Panc1 (cell line): Measurements from ENCODE around the gene S100P.

ENCODE experiments used
- CTCF ChIP-seq: fragments of 450-650 bp; IDR thresholded peaks from 2 replicates; pipeline ENCODE4 v1.5.1; 2017; ENCODE audit warnings: mild to moderate bottlenecking
- POLR2AphosphoS5 ChIP-seq: IDR thresholded peaks from 2 replicates; pipeline ENCODE4 v1.6.1; 2012; ENCODE audit warnings: mild to moderate bottlenecking, low read depth, low read length, moderate library complexity
- REST ChIP-seq, 2 experiments: IDR thresholded peaks; 2 replicates each; pipeline ENCODE4 v1.6.1; 2011 to 2012; ENCODE audit warnings: low read depth in 2 of 2, control low read depth in 1 of 2, low read length in 1 of 2, mild to moderate bottlenecking in 1 of 2, moderate library complexity in 1 of 2; ENCODE audit not compliant: insufficient read depth in 1 of 2
- TCF7L2 ChIP-seq: IDR thresholded peaks from 2 replicates; pipeline ENCODE4 v1.6.1; 2011; ENCODE audit warnings: mild to moderate bottlenecking, low read depth, low read length, inconsistent platforms

GRCh38 chr4:6644792-6645530 is 48.7 kb upstream of the S100P start:
- no peak for TF ChIP-seq CTCF
- no peak for TF ChIP-seq REST (IDR thresholded peaks at IDR 0.05; ENCODE audit: insufficient read depth in 1 of 2, low read depth in 2 of 2, low read length in 1 of 2)
- no peak for TF ChIP-seq TCF7L2
- no peak for TF ChIP-seq POLR2AphosphoS5
